Keratinocyte (primary cell): ENCODE data around the gene LAMA2.

ENCODE experiments used
- EZH2 ChIP-seq: IDR thresholded peaks from one replicate; pipeline ENCODE4 v1.6.1; 2012; ENCODE audit warnings: inconsistent platforms, mild to moderate bottlenecking, low read length, moderate library complexity
- TF ChIP-seq, protein P1 (sequence below), 3 experiments: IDR thresholded peaks in 1 of 3; conservative IDR thresholded peaks in 1 of 3; optimal IDR thresholded peaks in 1 of 3; 2 replicates in 2 of 3; 3 replicates in 1 of 3; pipeline versions ENCODE3 to v1.5.1; 2011; ENCODE audit warnings: low read length in 3 of 3, mild to moderate bottlenecking in 3 of 3, moderate library complexity in 2 of 3, control low read depth in 1 of 3, inconsistent platforms in 1 of 3; ENCODE audit not compliant: insufficient read depth in 2 of 3; ENCODE audit errors: extremely low read depth in 1 of 3

DNA sequence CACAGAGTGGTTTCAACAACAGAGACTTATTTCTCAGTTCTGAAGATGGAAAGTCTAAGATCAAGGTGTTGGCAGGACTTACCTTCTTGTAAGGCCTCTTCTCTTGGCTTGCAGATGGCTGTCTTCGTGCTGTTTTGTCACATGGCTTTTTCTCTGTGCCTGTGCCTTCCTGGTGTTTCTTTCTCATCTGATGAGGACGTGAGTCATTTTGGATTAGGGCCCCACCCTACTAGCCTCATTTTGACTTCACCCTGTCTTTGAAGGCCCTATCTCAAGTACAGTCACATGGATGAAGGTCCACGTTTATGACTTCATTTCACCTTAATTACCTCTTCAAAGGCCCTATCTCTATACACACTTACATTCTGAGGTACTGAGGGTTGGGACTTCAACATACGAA lies 41.4 kb upstream of the LAMA2 start:
- TF ChIP-seq, protein P1, sequence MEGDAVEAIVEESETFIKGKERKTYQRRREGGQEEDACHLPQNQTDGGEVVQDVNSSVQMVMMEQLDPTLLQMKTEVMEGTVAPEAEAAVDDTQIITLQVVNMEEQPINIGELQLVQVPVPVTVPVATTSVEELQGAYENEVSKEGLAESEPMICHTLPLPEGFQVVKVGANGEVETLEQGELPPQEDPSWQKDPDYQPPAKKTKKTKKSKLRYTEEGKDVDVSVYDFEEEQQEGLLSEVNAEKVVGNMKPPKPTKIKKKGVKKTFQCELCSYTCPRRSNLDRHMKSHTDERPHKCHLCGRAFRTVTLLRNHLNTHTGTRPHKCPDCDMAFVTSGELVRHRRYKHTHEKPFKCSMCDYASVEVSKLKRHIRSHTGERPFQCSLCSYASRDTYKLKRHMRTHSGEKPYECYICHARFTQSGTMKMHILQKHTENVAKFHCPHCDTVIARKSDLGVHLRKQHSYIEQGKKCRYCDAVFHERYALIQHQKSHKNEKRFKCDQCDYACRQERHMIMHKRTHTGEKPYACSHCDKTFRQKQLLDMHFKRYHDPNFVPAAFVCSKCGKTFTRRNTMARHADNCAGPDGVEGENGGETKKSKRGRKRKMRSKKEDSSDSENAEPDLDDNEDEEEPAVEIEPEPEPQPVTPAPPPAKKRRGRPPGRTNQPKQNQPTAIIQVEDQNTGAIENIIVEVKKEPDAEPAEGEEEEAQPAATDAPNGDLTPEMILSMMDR (optimal IDR thresholded peaks at IDR 0.05 in 1 of 3, IDR thresholded peaks at IDR 0.05 in 1 of 3, conservative IDR thresholded peaks at IDR 0.05 in 1 of 3; ENCODE audit: extremely low read depth in 1 of 3, insufficient read depth in 2 of 3, low read length in 3 of 3), result no peak
- TF ChIP-seq EZH2, result no peak
